Measurements from ENCODE around the gene CIRBP. TPM values are rescaled to one million over a fixed set of nuclear protein-coding genes. Genes with fewer than 3 reads are reported as not detected.

The CIRBP gene
- total RNA-seq, 2 donors from 2014 or later = 282 to 301 TPM

GRCh38 chr19:1298235-1298634 lies 29.1 kb downstream of the CIRBP start:
- Mint-ChIP-seq H3K9me3 (no peaks in the 10 kb centered on the region), H3K4me1 (no peaks in the 10 kb centered on the region), H3K4me3 (no peak overlapping the region), H3K27ac (no peak overlapping the region), H3K27me3 (ENCODE audit: insufficient read depth) (peaks cover 6% of the 10 kb centered on the region), H3K36me3 (ENCODE audit: low read depth) (peaks cover 16% of the 10 kb centered on the region)
- DNase-seq = no peak
- Histone ChIP-seq H3K9ac (ENCODE audit: extremely low read depth, low read length, poor library complexity, severe bottlenecking) (no peak overlapping the region), H3K4me1 (ENCODE audit: control insufficient read depth, insufficient read depth, low read length) (no peaks in the 10 kb centered on the region), H3K9me3 (ENCODE audit: control insufficient read depth, low read length) (no peaks in the 10 kb centered on the region), H3K27ac (ENCODE audit: low read depth, low read length) (no peak overlapping the region), H3K36me3 (ENCODE audit: control insufficient read depth, insufficient read depth, low read length) (peaks cover 10% of the 10 kb centered on the region), H3K27me3 (ENCODE audit: control insufficient read depth, insufficient read depth, low read length, poor library complexity, severe bottlenecking) (no peaks in the 10 kb centered on the region), H3K4me3 (ENCODE audit: low read length) (no peak overlapping the region)
- no peak for TF ChIP-seq CTCF (conservative IDR thresholded peaks at IDR 0.05)
- 96% methylated on average over 8 of the region's 8 CpGs; no CpG with 5 or more reads in 1 of the 2 experiments for WGBS, 2 experiments (ENCODE audit: insufficient coverage in 1 of 2, insufficient read length in 1 of 2)

GRCh38 chr19:1299801-1300200 lies 30.7 kb downstream of the CIRBP start:
- Mint-ChIP-seq H3K27me3 (ENCODE audit: insufficient read depth) (no peaks in the 10 kb centered on the region), H3K27ac (no peak overlapping the region), H3K4me3 (no peak overlapping the region), H3K36me3 (ENCODE audit: low read depth) (peaks cover 16% of the 10 kb centered on the region), H3K9me3 (no peaks in the 10 kb centered on the region), H3K4me1 (no peaks in the 10 kb centered on the region)
- TF ChIP-seq CTCF (conservative IDR thresholded peaks at IDR 0.05) = no peak
- no peak for DNase-seq
- H3K9me3 ChIP-seq (ENCODE audit: control insufficient read depth, low read length) = no peaks in the 10 kb centered on the region
- peaks cover 10% of the 10 kb centered on the region for H3K36me3 ChIP-seq (ENCODE audit: control insufficient read depth, insufficient read depth, low read length)
- H3K4me1 ChIP-seq (ENCODE audit: control insufficient read depth, insufficient read depth, low read length) = no peaks in the 10 kb centered on the region
- no peak overlapping the region for H3K4me3 ChIP-seq (ENCODE audit: low read length)
- 95 to 99% methylated on average over 15 to 34 of the region's 34 CpGs for WGBS, 2 experiments (ENCODE audit: insufficient coverage in 1 of 2, insufficient read length in 1 of 2)
- no peaks in the 10 kb centered on the region for H3K27me3 ChIP-seq (ENCODE audit: control insufficient read depth, insufficient read depth, low read length, poor library complexity, severe bottlenecking)
- H3K27ac ChIP-seq (ENCODE audit: low read depth, low read length) = no peak overlapping the region
- no peak overlapping the region for H3K9ac ChIP-seq (ENCODE audit: extremely low read depth, low read length, poor library complexity, severe bottlenecking)

- no peak for TF ChIP-seq CTCF (conservative IDR thresholded peaks at IDR 0.05)
- no peak overlapping the region for H3K4me3 ChIP-seq (ENCODE audit: low read length)
- H3K36me3 ChIP-seq (ENCODE audit: control insufficient read depth, insufficient read depth, low read length) = peaks cover 10% of the 10 kb centered on the region
- no peaks in the 10 kb centered on the region for H3K4me1 Mint-ChIP-seq
- no peaks in the 10 kb centered on the region for H3K27me3 Mint-ChIP-seq (ENCODE audit: insufficient read depth)
- WGBS, 2 experiments (ENCODE audit: insufficient coverage in 1 of 2, insufficient read length in 1 of 2) = 92 to 94% methylated on average over 15 to 23 of the region's 35 CpGs
- H3K9me3 Mint-ChIP-seq = no peaks in the 10 kb centered on the region
- no peaks in the 10 kb centered on the region for H3K9me3 ChIP-seq (ENCODE audit: control insufficient read depth, low read length)
- H3K4me3 Mint-ChIP-seq = no peak overlapping the region
- no peaks in the 10 kb centered on the region for H3K4me1 ChIP-seq (ENCODE audit: control insufficient read depth, insufficient read depth, low read length)
- peaks cover 16% of the 10 kb centered on the region for H3K36me3 Mint-ChIP-seq (ENCODE audit: low read depth)
- DNase-seq = no peak
- H3K9ac ChIP-seq (ENCODE audit: extremely low read depth, low read length, poor library complexity, severe bottlenecking) = no peak overlapping the region
- H3K27me3 ChIP-seq (ENCODE audit: control insufficient read depth, insufficient read depth, low read length, poor library complexity, severe bottlenecking) = no peaks in the 10 kb centered on the region
- no peak overlapping the region for H3K27ac Mint-ChIP-seq
- H3K27ac ChIP-seq (ENCODE audit: low read depth, low read length) = no peak overlapping the region
These were observed 31.8 kb downstream of the CIRBP start for GRCh38 chr19:1300744-1301490.

Data from endodermal cell (in vitro differentiated cells).